Measurements from ENCODE around the gene SAMD4B. TPM values are rescaled to one million over a fixed set of nuclear protein-coding genes. Genes with fewer than 3 reads are reported as not detected.

SAMD4B gene
- total and polyA plus RNA-seq, 2 of the 8 experiments (the other 6 are each of a cell fraction or from before 2014, with no cell fraction given) = 137 to 158 TPM

DNA sequence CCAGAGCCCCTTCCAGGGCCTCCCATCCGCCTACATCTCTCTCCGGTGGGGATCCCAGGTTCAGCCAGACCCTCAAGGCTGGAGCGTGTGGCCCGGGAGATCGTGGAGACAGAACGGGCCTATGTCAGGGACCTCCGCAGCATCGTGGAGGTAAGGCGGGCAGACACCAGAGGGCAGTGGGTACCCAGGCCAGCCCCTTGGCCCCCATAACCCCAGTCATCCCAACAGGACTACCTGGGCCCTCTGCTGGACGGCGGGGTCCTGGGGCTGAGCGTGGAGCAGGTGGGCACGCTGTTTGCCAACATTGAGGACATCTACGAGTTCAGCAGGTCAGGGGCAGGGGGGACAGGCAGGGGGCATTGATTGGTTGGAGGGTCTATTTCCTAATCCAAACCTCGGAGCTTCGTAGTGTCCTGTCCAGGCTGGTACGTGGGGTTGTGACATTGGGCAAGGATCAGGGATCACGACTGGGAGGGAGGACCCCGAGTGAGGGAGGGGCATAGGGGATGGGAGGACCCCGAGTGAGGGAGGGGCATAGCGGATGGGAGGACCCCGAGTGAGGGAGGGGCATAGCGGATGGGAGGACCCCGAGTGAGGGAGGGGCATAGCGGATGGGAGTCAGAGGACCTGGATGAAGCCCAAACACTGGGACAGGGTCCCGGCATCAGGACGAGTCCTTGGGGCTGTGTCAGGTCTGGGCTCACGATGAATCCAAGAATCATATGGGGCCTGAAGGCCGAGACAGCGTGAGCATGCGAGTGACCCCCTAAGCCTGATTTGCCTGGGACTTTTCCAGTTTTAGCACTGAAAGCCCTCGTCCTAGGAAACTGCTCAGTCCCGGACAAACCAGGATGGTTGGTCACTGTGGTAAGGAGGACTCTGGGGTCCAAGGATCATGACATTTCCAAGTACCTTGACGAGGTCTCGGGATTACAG, 73.2 kb downstream of the SAMD4B start:
- peak overlapping the region; percentile 18; the same call in 1 of the 2 replicates for H4K8ac ChIP-seq (ENCODE audit: extremely low read depth, insufficient read depth, low read length)
- no peak overlapping the region for H3K23ac ChIP-seq (ENCODE audit: insufficient read length)
- no peak overlapping the region for H4K91ac ChIP-seq (replicated peaks; ENCODE audit: insufficient read length, low read length)
- no peak overlapping the region for H2BK120ac ChIP-seq (replicated peaks; ENCODE audit: low read depth, low read length)
- TF ChIP-seq, protein P1, sequence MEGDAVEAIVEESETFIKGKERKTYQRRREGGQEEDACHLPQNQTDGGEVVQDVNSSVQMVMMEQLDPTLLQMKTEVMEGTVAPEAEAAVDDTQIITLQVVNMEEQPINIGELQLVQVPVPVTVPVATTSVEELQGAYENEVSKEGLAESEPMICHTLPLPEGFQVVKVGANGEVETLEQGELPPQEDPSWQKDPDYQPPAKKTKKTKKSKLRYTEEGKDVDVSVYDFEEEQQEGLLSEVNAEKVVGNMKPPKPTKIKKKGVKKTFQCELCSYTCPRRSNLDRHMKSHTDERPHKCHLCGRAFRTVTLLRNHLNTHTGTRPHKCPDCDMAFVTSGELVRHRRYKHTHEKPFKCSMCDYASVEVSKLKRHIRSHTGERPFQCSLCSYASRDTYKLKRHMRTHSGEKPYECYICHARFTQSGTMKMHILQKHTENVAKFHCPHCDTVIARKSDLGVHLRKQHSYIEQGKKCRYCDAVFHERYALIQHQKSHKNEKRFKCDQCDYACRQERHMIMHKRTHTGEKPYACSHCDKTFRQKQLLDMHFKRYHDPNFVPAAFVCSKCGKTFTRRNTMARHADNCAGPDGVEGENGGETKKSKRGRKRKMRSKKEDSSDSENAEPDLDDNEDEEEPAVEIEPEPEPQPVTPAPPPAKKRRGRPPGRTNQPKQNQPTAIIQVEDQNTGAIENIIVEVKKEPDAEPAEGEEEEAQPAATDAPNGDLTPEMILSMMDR (IDR thresholded peaks at IDR 0.05; ENCODE audit: control extremely low read depth in 1 of 3, insufficient read depth in 1 of 3, low read depth in 1 of 3, low read length in 3 of 3) = peak; percentile 40 to 86 (median 54)
- no peak for TF ChIP-seq SIX5 (IDR thresholded peaks at IDR 0.05; ENCODE audit: low read depth, low read length)
- peak; percentile 49 to 66 for TF ChIP-seq RAD21 (IDR thresholded peaks at IDR 0.05 in 1 of 2, conservative IDR thresholded peaks at IDR 0.05 in 1 of 2; ENCODE audit: low read depth in 2 of 2, low read length in 2 of 2)
- TF ChIP-seq POLR2A (IDR thresholded peaks at IDR 0.05; ENCODE audit: control extremely low read depth in 1 of 2, low read depth in 2 of 2, low read length in 2 of 2) = peak in 1 of 2 experiments; percentile 65; a peak in 2 of 3 replicates
- DNase-seq (ENCODE audit: low read depth in 1 of 2, low spot score in 2 of 2) (peak in 1 of 2 experiments; percentile 67), FAIRE-seq (peak; percentile 50)
- CTCF ChIA-PET (ENCODE audit: partially characterized antibody) = interaction anchor here (0.7 to 2.3 kb wide), 14 partner anchors 8 to 128 kb away, joined by 3 to 13 read pairs (median 6); partner anchors contain the start of genes RPS16 and SELENOV
- no peak overlapping the region for H3K27ac ChIP-seq (ENCODE audit: low read depth, low read length)
- H3K18ac ChIP-seq (ENCODE audit: extremely low read depth, low read length) = no peak overlapping the region
- POLR2A ChIA-PET (ENCODE audit: partially characterized antibody) = interaction anchor here (0.6 to 25.7 kb wide), 10 partner anchors 8 to 104 kb away, joined by 3 to 1154 read pairs (median 6); partner anchors contain the start of genes MED29, PAF1, RPS16 and SAMD4B
- H3K14ac ChIP-seq (ENCODE audit: insufficient read length) = no peak overlapping the region
- no peaks in the 10 kb centered on the region; the same call in 1 of the 2 replicates for H3K79me1 ChIP-seq (ENCODE audit: low read depth, low read length)
- peaks cover 7 to 22% of the 10 kb centered on the region in 2 experiments for H4K20me1 ChIP-seq (replicated peaks in 1 of 2; ENCODE audit: control insufficient read depth in 1 of 2, insufficient read depth in 2 of 2, low read length in 2 of 2)
- peaks cover 13% of the 10 kb centered on the region for H3K23me2 ChIP-seq (ENCODE audit: low read depth, low read length)
- H2BK15ac ChIP-seq (ENCODE audit: low read length) = no peak overlapping the region
- H2BK20ac ChIP-seq (ENCODE audit: low read length) = no peak overlapping the region
- no peak overlapping the region for H2BK12ac ChIP-seq (ENCODE audit: low read depth, low read length)
- H4K5ac ChIP-seq (ENCODE audit: insufficient read length, low read depth, low read length) = no peak overlapping the region
- H3K36me3 ChIP-seq (ENCODE audit: control insufficient read depth in 2 of 4, insufficient read depth in 4 of 4, low read length in 3 of 4) = peaks cover 5 to 22% (median 10%) of the 10 kb centered on the region in 4 experiments
- no peak overlapping the region for H3K56ac ChIP-seq (replicated peaks; ENCODE audit: insufficient read length, low read depth, low read length)
- H3K79me2 ChIP-seq (ENCODE audit: control insufficient read depth in 1 of 2, insufficient read depth in 2 of 2, low read length in 2 of 2) = peaks cover 6 to 17% of the 10 kb centered on the region in 2 experiments; a peak in 3 of 4 replicates
- H3K4me1 ChIP-seq (replicated peaks in 1 of 4; ENCODE audit: control insufficient read depth in 3 of 4, insufficient read depth in 4 of 4, low read length in 3 of 4) = peaks cover 4 to 27% (median 15%) of the 10 kb centered on the region in 4 experiments; a peak in 6 of 7 replicates
- no peak overlapping the region for H2AK5ac ChIP-seq (ENCODE audit: low read depth, low read length)
- 78% methylated on average over 34 of the region's 35 CpGs; no CpG with 5 or more reads in 1 of the 2 experiments for WGBS, 2 experiments (ENCODE audit: extremely low coverage in 1 of 2, insufficient coverage in 1 of 2, insufficient read length in 1 of 2, insufficient replicate concordance in 2 of 2, low coverage in 1 of 2, low lambda C conversion rate in 2 of 2, missing lambda C conversion rate in 1 of 2)
- peak overlapping the region in 2 of 4 experiments; percentile 94 to 97; a peak in 3 of 8 replicates for H3K4me3 ChIP-seq (ENCODE audit: extremely low read depth in 1 of 4, insufficient read depth in 2 of 4, low read depth in 3 of 4, low read length in 4 of 4)
- no peak overlapping the region; the same call in 1 of the 2 replicates for H2BK5ac ChIP-seq (ENCODE audit: low read depth, low read length)
- H3K4ac ChIP-seq (replicated peaks; ENCODE audit: insufficient read length, low read depth, low read length) = no peak overlapping the region
- H3K27me3 ChIP-seq (replicated peaks in 1 of 4; ENCODE audit: control insufficient read depth in 3 of 4, extremely low read depth in 1 of 4, insufficient read depth in 3 of 4, low read length in 3 of 4) = no peaks in the 10 kb centered on the region
- no peaks in the 10 kb centered on the region for H3K9me3 ChIP-seq (ENCODE audit: insufficient read depth in 2 of 2, low read depth in 1 of 2, low read length in 1 of 2)
- no peak overlapping the region for H3K9ac ChIP-seq (replicated peaks in 1 of 4; ENCODE audit: extremely low read depth in 1 of 4, low read depth in 3 of 4, low read length in 3 of 4)
- no peak overlapping the region for H2AFZ ChIP-seq (ENCODE audit: low read length)
- peak overlapping the region; percentile 84 to 86; a peak in 3 of 4 replicates for H3K4me2 ChIP-seq (ENCODE audit: insufficient read depth in 1 of 2, low read depth in 2 of 2, low read length in 2 of 2)

Measured in H1 (cell line).